Stimulated activated CD4-positive, alpha-beta T cell treated with anti-CD3 and anti-CD28 coated beads, Interleukin-12 subunit alpha, Interleukin-12 subunit beta, amount 100 ng/mL, for 24 hours (primary cell): ENCODE results near the gene HDAC2.
A peak's percentile ranks its signal among the peaks of the same experiment; 100 is the strongest.
"Not testable (repeated sequence)": the region's sequence is repeated elsewhere in the genome, so short reads cannot be mapped to it uniquely, and the experiment has no call there.

Experiments
- DNase-seq, 2 experiments: peaks; one replicate each; pipeline ENCODE4 v3.0.0-alpha.2; 2020; ENCODE audit warnings: low read depth in 2 of 2

HDAC2 gene

GRCh38 chr6:113971741-113972140 lies 793 bp upstream of the HDAC2 start:
- DNase-seq, result no peak

- peak; percentile 9 to 43 for DNase-seq
Observed at GRCh38 chr6:113969888-113970804, 802 bp downstream of the HDAC2 start.

- DNase-seq, result no peak
Observed at GRCh38 chr6:113968472-113968871, 2.5 kb downstream of the HDAC2 start.

GRCh38 chr6:113967777-113968176 lies 3.2 kb downstream of the HDAC2 start:
- no peak for DNase-seq

- DNase-seq, result no peak
Observed at GRCh38 chr6:113960795-113961194, 10.2 kb downstream of the HDAC2 start.

GRCh38 chr6:113959235-113959634 lies 11.7 kb downstream of the HDAC2 start:
- no peak for DNase-seq

GRCh38 chr6:113954653-113955052 lies 16.3 kb downstream of the HDAC2 start:
- no peak for DNase-seq

GRCh38 chr6:113953346-113953745 lies 17.6 kb downstream of the HDAC2 start:
- no peak for DNase-seq

- no peak for DNase-seq
Observed at GRCh38 chr6:113949499-113949898, 21.4 kb downstream of the HDAC2 start.

- no peak for DNase-seq
Observed at GRCh38 chr6:113944701-113945100, 26.2 kb downstream of the HDAC2 start.

- no peak for DNase-seq
Observed at GRCh38 chr6:113939825-113940224, 31.1 kb downstream of the HDAC2 start.

GRCh38 chr6:113936093-113936934 lies 34.6 kb downstream of the HDAC2 start:
- DNase-seq, result no peak

- no peak for DNase-seq
Observed at GRCh38 chr6:113934101-113934500, 36.8 kb downstream of the HDAC2 start.

GRCh38 chr6:113931907-113932306 lies 39.0 kb downstream of the HDAC2 start:
- DNase-seq, result not testable (repeated sequence)

- no peak for DNase-seq
Observed at GRCh38 chr6:113930183-113930582, 40.8 kb downstream of the HDAC2 start.

- no peak for DNase-seq
Observed at GRCh38 chr6:113927001-113927400, 43.9 kb downstream of the HDAC2 start.

GRCh38 chr6:113925378-113925777 lies 45.6 kb downstream of the HDAC2 start:
- no peak for DNase-seq

- no peak for DNase-seq
Observed at GRCh38 chr6:113924312-113924723, 46.6 kb downstream of the HDAC2 start.

GRCh38 chr6:113923526-113923925 lies 47.4 kb downstream of the HDAC2 start:
- DNase-seq, result no peak

GRCh38 chr6:113921299-113921904 lies 49.5 kb downstream of the HDAC2 start:
- no peak for DNase-seq

GRCh38 chr6:113920663-113921267 lies 50.2 kb downstream of the HDAC2 start:
- DNase-seq, result no peak

- not testable (repeated sequence) for DNase-seq
Observed at GRCh38 chr6:113910285-113910684, 60.7 kb downstream of the HDAC2 start.
